K562 (cell line): Measurements from ENCODE around the gene CARMIL1. TPM values are rescaled to one million over a fixed set of nuclear protein-coding genes. Genes with fewer than 3 reads are reported as not detected.

ENCODE experiments used
- ATAC-seq: fragments of 200-7000 bp; cut with Tn5 transposase; 3 replicates; pipeline ENCODE4 v1.9.1; 2020; ENCODE audit warnings: moderate library complexity
- BruUV-seq: library from RNA; stranded (reverse); fragments of 400-500 nt; replicated peaks from 2 replicates; lab custom pipeline; 2021; lab: Mats Ljungman, UMichigan
- CTCF ChIA-PET: fragments of 300-600 bp; formaldehyde crosslinking; extraction: SDS; loops from one replicate; lab custom pipeline; 2021; ENCODE audit warnings: low intra/inter-chr PET ratio; lab: Yijun Ruan, JAX
- POLR2A ChIA-PET: fragments of 300-600, 350-650 bp; sonication (Branson Sonifier 250); formaldehyde crosslinking; extraction: SDS; loops from one replicate; lab custom pipeline; 2021; ENCODE audit warnings: antibody characterized with exemption, inconsistent platforms; lab: Yijun Ruan, JAX
- DNase-seq, 4 experiments: peaks; one replicate each; pipeline versions ENCODE4 v3.0.0 to v3.0.0-alpha.2; 2011 to 2018; ENCODE audit warnings: low spot score in 3 of 4, mixed read lengths in 3 of 4; ENCODE audit errors: extremely low read depth in 1 of 4
- FAIRE-seq: peaks from 2 replicates; lab custom pipeline; 2011; peaks lifted over from hg19 to GRCh38; lab: Jason Lieb, UNC
- H2AFZ ChIP-seq: 2 replicates; pipeline ENCODE4 v1.6.0; 2011; ENCODE audit warnings: low read depth, low read length, control low read depth, inconsistent platforms
- H3K27ac ChIP-seq: fragments of 200-600 bp; 3 replicates; pipeline ENCODE4 v1.8.0; 2011; ENCODE audit warnings: low read depth, mild to moderate bottlenecking, control low read depth, inconsistent platforms, low read length, moderate library complexity, mixed read lengths; ENCODE audit errors: extremely low read depth
- H3K27me3 ChIP-seq, 2 experiments: fragments of 300-600 bp in 1 of 2; 2 replicates in 1 of 2; 3 replicates in 1 of 2; pipeline versions ENCODE4 v1.6.0 to v1.8.0; 2011; ENCODE audit warnings: inconsistent platforms in 2 of 2, low read length in 2 of 2, mild to moderate bottlenecking in 1 of 2, mixed read lengths in 1 of 2, moderate library complexity in 1 of 2; ENCODE audit not compliant: control insufficient read depth in 2 of 2, insufficient read depth in 2 of 2
- H3K36me3 ChIP-seq: fragments of 300-600 bp; 3 replicates; pipeline ENCODE4 v1.8.0; 2011; ENCODE audit warnings: mild to moderate bottlenecking, low read length, inconsistent platforms; ENCODE audit not compliant: control insufficient read depth, insufficient read depth
- H3K4me1 ChIP-seq, 2 experiments: fragments of 200-600 bp in 1 of 2; replicated peaks in 1 of 2; 2 replicates in 1 of 2; 3 replicates in 1 of 2; pipeline versions ENCODE4 v1.5.1 to v1.8.0; 2011; ENCODE audit warnings: inconsistent platforms in 2 of 2, low read length in 2 of 2, mild to moderate bottlenecking in 1 of 2, mixed read lengths in 1 of 2, moderate library complexity in 1 of 2; ENCODE audit not compliant: control insufficient read depth in 2 of 2, insufficient read depth in 2 of 2
- H3K4me2 ChIP-seq: 2 replicates; pipeline ENCODE4 v1.6.1; 2011; ENCODE audit warnings: low read length, control low read depth, inconsistent platforms, mixed read lengths; ENCODE audit not compliant: insufficient read depth
- H3K4me3 ChIP-seq: fragments of 200-600 bp; sonication (generic), shearing (Covaris generic); 2 replicates; pipeline ENCODE4 v1.5.1; 2016; ENCODE audit warnings: control low read depth, inconsistent platforms
- H3K79me2 ChIP-seq: fragments of 200-600 bp; 3 replicates; pipeline ENCODE4 v1.8.0; 2011; ENCODE audit warnings: low read length, inconsistent platforms; ENCODE audit not compliant: control insufficient read depth, insufficient read depth
- H3K9ac ChIP-seq, 2 experiments: 2 replicates each; pipeline versions ENCODE4 v1.6.0 to v1.6.1; 2011; ENCODE audit warnings: low read depth in 2 of 2, low read length in 2 of 2, control low read depth in 1 of 2, inconsistent platforms in 1 of 2, mild to moderate bottlenecking in 1 of 2, mixed read lengths in 1 of 2; ENCODE audit not compliant: insufficient read depth in 1 of 2
- H3K9me1 ChIP-seq: one replicate; pipeline ENCODE4 v1.6.0; 2011; ENCODE audit warnings: inconsistent platforms, mild to moderate bottlenecking, low read length, moderate library complexity; ENCODE audit not compliant: control insufficient read depth, insufficient read depth
- H3K9me3 ChIP-seq: replicated peaks from 2 replicates; pipeline ENCODE4 v1.5.1; 2011; ENCODE audit warnings: low read depth, low read length, inconsistent platforms; ENCODE audit not compliant: control insufficient read depth, insufficient read depth
- H4K20me1 ChIP-seq: replicated peaks from 2 replicates; pipeline ENCODE4 v1.6.1; 2011; ENCODE audit warnings: low read length, inconsistent platforms, mixed read lengths; ENCODE audit not compliant: control insufficient read depth, insufficient read depth
- RBM25 ChIP-seq: fragments of 200-400 bp; formaldehyde crosslinking; IDR thresholded peaks from 2 replicates; pipeline ENCODE4 v1.6.1; 2018; ENCODE audit warnings: low read length, low read depth, moderate library complexity; ENCODE audit not compliant: severe bottlenecking
- RBM34 ChIP-seq: fragments of 200-400 bp; formaldehyde crosslinking; IDR thresholded peaks from 2 replicates; pipeline ENCODE4 v1.6.1; 2018; ENCODE audit warnings: low read length, borderline replicate concordance; ENCODE audit not compliant: insufficient read depth
- TCF7 ChIP-seq: sonication (generic); IDR thresholded peaks from 2 replicates; pipeline ENCODE4 v1.6.1; 2016; ENCODE audit warnings: antibody characterized with exemption, borderline replicate concordance
- WGBS: fragments of 100-300 bp; shearing (Covaris generic); methylation state at CpG from one replicate; pipeline ENCODE4 v1.1.6; 2016; ENCODE audit warnings: low coverage, mixed read lengths; ENCODE audit not compliant: insufficient coverage; ENCODE audit errors: missing lambda C conversion rate; 5-methylcytosine and 5-hydroxymethylcytosine counted together
- in situ Hi-C: fragments of 300-500 bp; cut with MboI; formaldehyde crosslinking; loops from 4 replicates; pipeline ENCODE4 v1.15.0; 2018; ENCODE audit warnings: inconsistent platforms, mixed read lengths
- intact Hi-C: fragments of 100-400 bp; cut with micrococcal nuclease; formaldehyde crosslinking; loops from 2 replicates; pipeline ENCODE4 v1.14.2; 2022
- polyA plus RNA-seq, 8 experiments: library from polyadenylated mRNA; depleted of rRNA in 4 of 8; stranded (reverse) in 5 of 8; unstranded in 3 of 8; fragments of >200 nt; fragmentation: Nextera tagmentation in 2 of 8; fragmentation: Illumina TruSeq in 1 of 8; extraction: Ambion mirVana in 2 of 8; extraction: Trizol in 1 of 8; gene quantifications; 2 replicates each; pipeline versions ENCODE4 v1.2.1 to v1.2.3, GENCODE V29; 2011 to 2014; ENCODE audit warnings: inconsistent platforms in 1 of 8, missing spikeins in 1 of 8
- total RNA-seq, 7 experiments: library from RNA; depleted of rRNA in 6 of 7; stranded (reverse); fragments of >200 nt in 6 of 7; fragmentation: Illumina TruSeq in 2 of 7; extraction: Trizol in 2 of 7; gene quantifications; 2 replicates each; pipeline versions ENCODE4 v1.2.1 to v1.2.3, GENCODE V29; 2011 to 2021; ENCODE audit warnings: low replicate concordance in 1 of 7
- TF ChIP-seq, protein P1 (sequence below), 2 experiments: fragments of 450-650 bp; formaldehyde crosslinking in 1 of 2; IDR thresholded peaks; 2 replicates each; pipeline versions ENCODE4 v1.4.0 to v1.6.1; 2014 to 2020; ENCODE audit warnings: mild to moderate bottlenecking in 2 of 2, borderline replicate concordance in 1 of 2, low read depth in 1 of 2
- TF ChIP-seq, protein P2 (sequence below), 2 experiments: fragments of 450-650 bp; IDR thresholded peaks; 2 replicates each; pipeline ENCODE4 v1.6.1; 2018; ENCODE audit warnings: mild to moderate bottlenecking in 2 of 2, low read depth in 1 of 2; ENCODE audit not compliant: partially characterized antibody in 2 of 2

CARMIL1 gene
- total and polyA plus RNA-seq, 9 of the 15 experiments (the other 6 are each of a cell fraction or from before 2014, with no cell fraction given): 0.04 to 0.32 (median 0.10) TPM; not detected in 1

DNA sequence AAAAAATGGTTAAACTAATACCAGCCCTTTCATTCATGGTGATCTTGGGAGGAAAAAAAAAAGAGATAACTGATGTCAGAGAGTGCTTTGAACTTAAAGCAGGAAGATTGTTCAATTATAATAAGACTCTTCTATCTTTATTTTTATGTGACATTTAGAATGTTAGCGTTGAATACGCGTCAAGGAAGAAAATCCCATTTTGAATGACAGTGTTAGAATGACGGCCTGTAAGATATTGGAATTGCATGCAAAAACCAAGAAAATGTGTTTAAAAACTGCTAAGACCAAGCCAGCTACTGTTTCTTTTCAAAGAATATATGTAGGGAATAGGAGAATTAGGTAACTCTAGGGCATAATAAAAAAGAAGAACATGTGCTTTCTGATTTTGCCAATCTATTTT, 123.0 kb downstream of the CARMIL1 start:
- Histone ChIP-seq H2AFZ (no peak overlapping the region), H3K36me3 (no peaks in the 10 kb centered on the region), H3K9me3 (no peaks in the 10 kb centered on the region), H3K4me1 (no peaks in the 10 kb centered on the region), H3K4me2 (no peak overlapping the region), H4K20me1 (no peaks in the 10 kb centered on the region), H3K9me1 (no peaks in the 10 kb centered on the region), H3K27me3 (no peaks in the 10 kb centered on the region), H3K27ac (no peak overlapping the region), H3K4me3 (no peak overlapping the region), H3K9ac (no peak overlapping the region), H3K79me2 (no peaks in the 10 kb centered on the region)
- no TSS peak for BruUV-seq
- intact Hi-C loops: no loop called here
- 0% methylated on average over 4 of the region's 4 CpGs for WGBS
- ATAC-seq: no peak
- in situ Hi-C loops: no loop called here
- CTCF ChIA-PET: no interaction called here
- no peak for DNase-seq
- POLR2A ChIA-PET: interaction anchor here (0.5 kb wide), 1 partner anchor 314 kb away, joined by 3 read pairs; no protein-coding TSS in a partner anchor
- no peak for FAIRE-seq
- TF ChIP-seq TCF7 (no peak), RBM34 (no peak), RBM25 (no peak)
- TF ChIP-seq, protein P1, sequence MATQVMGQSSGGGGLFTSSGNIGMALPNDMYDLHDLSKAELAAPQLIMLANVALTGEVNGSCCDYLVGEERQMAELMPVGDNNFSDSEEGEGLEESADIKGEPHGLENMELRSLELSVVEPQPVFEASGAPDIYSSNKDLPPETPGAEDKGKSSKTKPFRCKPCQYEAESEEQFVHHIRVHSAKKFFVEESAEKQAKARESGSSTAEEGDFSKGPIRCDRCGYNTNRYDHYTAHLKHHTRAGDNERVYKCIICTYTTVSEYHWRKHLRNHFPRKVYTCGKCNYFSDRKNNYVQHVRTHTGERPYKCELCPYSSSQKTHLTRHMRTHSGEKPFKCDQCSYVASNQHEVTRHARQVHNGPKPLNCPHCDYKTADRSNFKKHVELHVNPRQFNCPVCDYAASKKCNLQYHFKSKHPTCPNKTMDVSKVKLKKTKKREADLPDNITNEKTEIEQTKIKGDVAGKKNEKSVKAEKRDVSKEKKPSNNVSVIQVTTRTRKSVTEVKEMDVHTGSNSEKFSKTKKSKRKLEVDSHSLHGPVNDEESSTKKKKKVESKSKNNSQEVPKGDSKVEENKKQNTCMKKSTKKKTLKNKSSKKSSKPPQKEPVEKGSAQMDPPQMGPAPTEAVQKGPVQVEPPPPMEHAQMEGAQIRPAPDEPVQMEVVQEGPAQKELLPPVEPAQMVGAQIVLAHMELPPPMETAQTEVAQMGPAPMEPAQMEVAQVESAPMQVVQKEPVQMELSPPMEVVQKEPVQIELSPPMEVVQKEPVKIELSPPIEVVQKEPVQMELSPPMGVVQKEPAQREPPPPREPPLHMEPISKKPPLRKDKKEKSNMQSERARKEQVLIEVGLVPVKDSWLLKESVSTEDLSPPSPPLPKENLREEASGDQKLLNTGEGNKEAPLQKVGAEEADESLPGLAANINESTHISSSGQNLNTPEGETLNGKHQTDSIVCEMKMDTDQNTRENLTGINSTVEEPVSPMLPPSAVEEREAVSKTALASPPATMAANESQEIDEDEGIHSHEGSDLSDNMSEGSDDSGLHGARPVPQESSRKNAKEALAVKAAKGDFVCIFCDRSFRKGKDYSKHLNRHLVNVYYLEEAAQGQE (IDR thresholded peaks at IDR 0.05; ENCODE audit: borderline replicate concordance): no peak
- TF ChIP-seq, protein P1 (CRISPR knock-in tag; IDR thresholded peaks at IDR 0.05; ENCODE audit: low read depth): no peak
- TF ChIP-seq, protein P2, sequence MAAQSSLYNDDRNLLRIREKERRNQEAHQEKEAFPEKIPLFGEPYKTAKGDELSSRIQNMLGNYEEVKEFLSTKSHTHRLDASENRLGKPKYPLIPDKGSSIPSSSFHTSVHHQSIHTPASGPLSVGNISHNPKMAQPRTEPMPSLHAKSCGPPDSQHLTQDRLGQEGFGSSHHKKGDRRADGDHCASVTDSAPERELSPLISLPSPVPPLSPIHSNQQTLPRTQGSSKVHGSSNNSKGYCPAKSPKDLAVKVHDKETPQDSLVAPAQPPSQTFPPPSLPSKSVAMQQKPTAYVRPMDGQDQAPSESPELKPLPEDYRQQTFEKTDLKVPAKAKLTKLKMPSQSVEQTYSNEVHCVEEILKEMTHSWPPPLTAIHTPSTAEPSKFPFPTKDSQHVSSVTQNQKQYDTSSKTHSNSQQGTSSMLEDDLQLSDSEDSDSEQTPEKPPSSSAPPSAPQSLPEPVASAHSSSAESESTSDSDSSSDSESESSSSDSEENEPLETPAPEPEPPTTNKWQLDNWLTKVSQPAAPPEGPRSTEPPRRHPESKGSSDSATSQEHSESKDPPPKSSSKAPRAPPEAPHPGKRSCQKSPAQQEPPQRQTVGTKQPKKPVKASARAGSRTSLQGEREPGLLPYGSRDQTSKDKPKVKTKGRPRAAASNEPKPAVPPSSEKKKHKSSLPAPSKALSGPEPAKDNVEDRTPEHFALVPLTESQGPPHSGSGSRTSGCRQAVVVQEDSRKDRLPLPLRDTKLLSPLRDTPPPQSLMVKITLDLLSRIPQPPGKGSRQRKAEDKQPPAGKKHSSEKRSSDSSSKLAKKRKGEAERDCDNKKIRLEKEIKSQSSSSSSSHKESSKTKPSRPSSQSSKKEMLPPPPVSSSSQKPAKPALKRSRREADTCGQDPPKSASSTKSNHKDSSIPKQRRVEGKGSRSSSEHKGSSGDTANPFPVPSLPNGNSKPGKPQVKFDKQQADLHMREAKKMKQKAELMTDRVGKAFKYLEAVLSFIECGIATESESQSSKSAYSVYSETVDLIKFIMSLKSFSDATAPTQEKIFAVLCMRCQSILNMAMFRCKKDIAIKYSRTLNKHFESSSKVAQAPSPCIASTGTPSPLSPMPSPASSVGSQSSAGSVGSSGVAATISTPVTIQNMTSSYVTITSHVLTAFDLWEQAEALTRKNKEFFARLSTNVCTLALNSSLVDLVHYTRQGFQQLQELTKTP (IDR thresholded peaks at IDR 0.05; ENCODE audit: low read depth in 1 of 2, partially characterized antibody in 2 of 2): no peak
